Osteocyte (in vitro differentiated cells): ENCODE measurements around the gene HECTD1. TPM values are rescaled to one million over a fixed set of nuclear protein-coding genes. Genes with fewer than 3 reads are reported as not detected.
"Not testable (repeated sequence)": the region's sequence is repeated elsewhere in the genome, so short reads cannot be mapped to it uniquely, and the experiment has no call there.

Experiments used
- DNase-seq: peaks from one replicate; pipeline ENCODE4 v3.0.0; 2021; ENCODE audit warnings: mixed read lengths; ENCODE audit not compliant: unreplicated experiment; ENCODE audit errors: extremely low spot score
- H3K27ac Mint-ChIP-seq: one replicate; pipeline ENCODE4 v1.8.0; 2021; ENCODE audit warnings: mild to moderate bottlenecking, mixed read lengths; ENCODE audit not compliant: unreplicated experiment
- H3K27me3 Mint-ChIP-seq: one replicate; pipeline ENCODE4 v1.8.0; 2021; ENCODE audit warnings: mixed read lengths; ENCODE audit not compliant: unreplicated experiment
- H3K36me3 Mint-ChIP-seq: one replicate; pipeline ENCODE4 v1.8.0; 2021; ENCODE audit warnings: mixed read lengths; ENCODE audit not compliant: unreplicated experiment
- H3K4me1 Mint-ChIP-seq: one replicate; pipeline ENCODE4 v1.8.0; 2021; ENCODE audit warnings: mixed read lengths; ENCODE audit not compliant: unreplicated experiment
- H3K4me3 Mint-ChIP-seq: one replicate; pipeline ENCODE4 v1.8.0; 2021; ENCODE audit warnings: mild to moderate bottlenecking, moderate library complexity, mixed read lengths; ENCODE audit not compliant: unreplicated experiment
- H3K9me3 Mint-ChIP-seq: one replicate; pipeline ENCODE4 v1.8.0; 2021; ENCODE audit warnings: mixed read lengths; ENCODE audit not compliant: unreplicated experiment
- CTCF ChIP-seq: fragments of 200-600 bp; sonication (generic); IDR thresholded peaks from 2 replicates; pipeline ENCODE4 v1.5.0; 2021; ENCODE audit warnings: antibody characterized with exemption, mild to moderate bottlenecking, moderate library complexity
- total RNA-seq: library from RNA; stranded (reverse); gene quantifications from 2 replicates; pipeline ENCODE4 v1.2.1, GENCODE V29; 2021

Gene HECTD1
- total RNA-seq, 1 donor from 2014 or later = 175 TPM

GRCh38 chr14:31253746-31254471, 46.3 kb upstream of the HECTD1 start:
- Mint-ChIP-seq H3K9me3 (no peaks in the 10 kb centered on the region), H3K4me1 (no peaks in the 10 kb centered on the region), H3K36me3 (no peaks in the 10 kb centered on the region), H3K4me3 (no peak overlapping the region), H3K27me3 (no peaks in the 10 kb centered on the region), H3K27ac (no peak overlapping the region)
- TF ChIP-seq CTCF = no peak
- no peak for DNase-seq

- H3K9me3 Mint-ChIP-seq = no peaks in the 10 kb centered on the region
- no peaks in the 10 kb centered on the region for H3K27me3 Mint-ChIP-seq
- DNase-seq = no peak
- H3K27ac Mint-ChIP-seq = no peak overlapping the region
- H3K4me1 Mint-ChIP-seq = no peaks in the 10 kb centered on the region
- H3K36me3 Mint-ChIP-seq = no peaks in the 10 kb centered on the region
- no peak for TF ChIP-seq CTCF
- no peak overlapping the region for H3K4me3 Mint-ChIP-seq
Measured at GRCh38 chr14:31252865-31253264, 45.3 kb upstream of the HECTD1 start.

GRCh38 chr14:31251028-31251958, 43.7 kb upstream of the HECTD1 start:
- Mint-ChIP-seq H3K4me3 (no peak overlapping the region), H3K27ac (no peak overlapping the region), H3K4me1 (no peaks in the 10 kb centered on the region), H3K9me3 (no peaks in the 10 kb centered on the region), H3K36me3 (no peaks in the 10 kb centered on the region), H3K27me3 (no peaks in the 10 kb centered on the region)
- no peak for TF ChIP-seq CTCF
- no peak for DNase-seq

GRCh38 chr14:31244626-31245025, 37.0 kb upstream of the HECTD1 start:
- DNase-seq = no peak
- H3K36me3 Mint-ChIP-seq = no peaks in the 10 kb centered on the region
- peaks cover 8% of the 10 kb centered on the region for H3K4me1 Mint-ChIP-seq
- no peaks in the 10 kb centered on the region for H3K9me3 Mint-ChIP-seq
- no peak for TF ChIP-seq CTCF
- no peak overlapping the region for H3K27ac Mint-ChIP-seq
- no peak overlapping the region for H3K4me3 Mint-ChIP-seq
- no peaks in the 10 kb centered on the region for H3K27me3 Mint-ChIP-seq

- H3K4me1 Mint-ChIP-seq = peaks cover 8% of the 10 kb centered on the region
Measured at GRCh38 chr14:31243860-31244259, 36.3 kb upstream of the HECTD1 start.

GRCh38 chr14:31242161-31242940, 34.8 kb upstream of the HECTD1 start:
- not testable (repeated sequence) for H3K27ac Mint-ChIP-seq, H3K4me3 Mint-ChIP-seq, H3K27me3 Mint-ChIP-seq, H3K4me1 Mint-ChIP-seq, H3K9me3 Mint-ChIP-seq, H3K36me3 Mint-ChIP-seq, DNase-seq

More at GRCh38 chr14:31243860-31244259, 36.3 kb upstream of the HECTD1 start:
- Mint-ChIP-seq H3K27me3 (no peaks in the 10 kb centered on the region), H3K9me3 (no peaks in the 10 kb centered on the region), H3K27ac (no peak overlapping the region), H3K36me3 (no peaks in the 10 kb centered on the region), H3K4me3 (no peak overlapping the region)
- DNase-seq = no peak
- no peak for TF ChIP-seq CTCF
